T1000 (cell line): ENCODE measurements around the gene EPN3.

Experiments
- DNase-seq: peaks from one replicate; lab custom pipeline; 2025; ENCODE audit warnings: mixed read lengths; lab: John Stamatoyannopoulos, UW

The EPN3 gene

GRCh38 chr17:50534979-50535326, 2.4 kb downstream of the EPN3 start:
- no peak for DNase-seq

GRCh38 chr17:50535407-50535806, 2.9 kb downstream of the EPN3 start:
- no peak for DNase-seq

- DNase-seq, result no peak
Observed at GRCh38 chr17:50536683-50537646, 4.4 kb downstream of the EPN3 start.

DNA sequence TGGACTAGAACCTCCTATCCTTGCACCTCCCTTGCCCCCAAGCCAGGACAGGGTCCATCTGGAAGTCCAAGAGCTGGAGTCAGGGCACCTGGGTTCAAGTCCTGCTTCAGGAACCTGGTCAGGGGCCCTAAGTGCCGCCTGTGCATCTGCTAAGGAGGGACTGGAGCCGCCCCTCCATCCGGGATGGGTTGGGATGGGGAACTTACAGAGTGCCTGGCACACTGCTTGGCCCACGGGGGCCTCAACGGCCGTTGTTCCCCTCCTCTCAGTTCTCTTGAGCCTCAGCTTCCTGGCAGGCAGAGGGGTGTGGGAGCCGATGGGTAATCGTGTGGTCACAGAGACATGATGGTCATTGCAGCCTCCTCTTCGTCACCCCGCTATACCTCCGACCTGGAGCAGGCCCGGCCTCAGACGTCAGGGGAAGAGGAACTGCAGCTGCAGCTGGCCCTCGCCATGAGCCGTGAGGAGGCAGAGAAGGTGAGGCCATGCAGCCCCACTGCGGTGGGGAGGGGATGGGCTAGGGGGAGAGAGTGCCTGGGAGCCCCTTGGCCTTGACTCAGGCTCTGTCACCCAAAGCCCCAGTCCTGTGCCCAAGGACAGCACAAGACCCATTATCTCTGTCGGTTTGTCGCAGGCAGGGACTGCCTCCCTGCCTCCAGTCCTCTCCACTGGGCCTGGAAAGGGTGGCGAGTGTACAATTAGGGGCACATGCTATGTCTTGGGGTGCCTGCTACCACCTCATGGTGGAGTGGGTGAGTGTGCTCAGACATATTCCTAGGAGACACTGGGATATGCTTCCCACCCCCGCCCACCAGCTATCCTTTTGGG, 5.4 kb downstream of the EPN3 start:
- no peak for DNase-seq

DNA sequence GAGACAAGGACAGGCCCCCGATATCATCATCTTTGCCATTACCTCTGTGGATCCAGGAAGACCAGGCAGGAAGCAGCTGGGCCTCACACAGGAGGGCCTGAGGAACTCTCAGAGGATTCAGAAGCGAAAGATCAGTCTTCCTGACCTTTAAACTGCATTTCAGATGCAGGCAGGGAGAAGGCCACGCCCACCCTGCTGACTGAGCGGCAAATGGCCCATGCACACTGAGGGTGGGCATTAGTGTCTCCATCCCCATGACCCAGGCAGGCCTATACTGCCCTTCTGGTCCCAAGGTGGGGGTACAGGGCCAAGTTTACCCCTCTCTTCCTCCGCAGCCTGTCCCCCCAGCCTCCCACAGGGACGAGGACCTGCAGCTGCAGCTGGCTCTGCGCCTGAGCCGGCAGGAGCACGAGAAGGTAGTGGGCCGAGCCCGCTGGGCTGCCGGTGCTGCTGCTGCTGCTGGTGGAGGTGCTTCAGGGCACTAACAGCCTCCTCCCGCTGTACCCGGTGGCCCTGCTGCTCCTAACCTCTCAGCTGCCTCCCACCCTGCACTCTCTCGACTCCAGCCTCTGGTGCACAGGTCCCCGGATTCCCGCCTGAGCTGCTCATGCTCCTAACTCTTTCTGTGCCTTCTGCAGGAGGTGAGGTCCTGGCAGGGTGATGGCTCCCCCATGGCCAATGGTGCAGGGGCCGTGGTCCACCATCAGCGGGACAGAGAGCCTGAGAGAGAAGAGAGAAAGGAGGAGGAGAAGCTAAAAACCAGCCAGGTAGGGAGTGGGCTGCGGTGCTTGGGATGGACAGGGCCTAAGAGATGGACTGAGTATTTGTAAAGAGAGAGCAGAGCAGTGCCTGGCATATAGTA, 6.2 kb downstream of the EPN3 start:
- no peak for DNase-seq

DNA sequence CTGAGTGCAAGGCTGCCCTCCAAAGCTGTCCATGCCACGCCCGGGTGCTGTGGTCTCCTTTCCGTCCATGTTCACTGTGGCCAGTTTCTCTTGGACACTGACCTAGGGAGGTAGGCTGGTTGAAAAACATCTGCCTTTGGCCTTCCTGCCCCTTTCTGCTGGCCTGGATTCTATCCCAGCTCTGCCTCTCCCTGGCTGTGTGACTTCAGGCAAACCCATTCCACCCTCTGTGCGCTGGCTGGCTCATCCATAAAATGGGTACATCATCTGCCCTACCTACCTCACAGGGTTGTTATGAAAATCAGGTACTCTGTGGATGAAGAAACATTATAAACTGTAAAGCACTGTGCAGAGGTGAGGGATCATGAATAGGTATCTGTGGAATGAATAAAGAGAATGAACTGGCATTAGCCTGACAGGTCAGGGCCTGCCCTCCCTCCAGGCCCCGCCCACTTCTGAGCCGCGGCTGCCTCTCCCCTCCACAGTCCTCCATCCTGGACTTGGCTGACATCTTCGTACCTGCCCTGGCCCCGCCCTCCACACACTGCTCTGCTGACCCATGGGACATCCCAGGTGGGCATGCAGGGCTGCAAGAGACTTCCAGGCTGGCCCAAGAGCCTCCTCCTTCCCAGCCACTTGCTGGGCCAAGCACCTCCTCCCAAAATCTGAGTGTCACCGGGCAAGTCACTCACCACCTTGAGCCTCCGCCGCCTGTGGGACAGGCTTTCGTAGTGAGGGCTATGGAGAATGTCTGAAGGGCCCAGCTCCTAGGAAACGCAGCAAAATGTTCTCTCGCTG, 7.4 kb downstream of the EPN3 start:
- DNase-seq, result no peak

DNA sequence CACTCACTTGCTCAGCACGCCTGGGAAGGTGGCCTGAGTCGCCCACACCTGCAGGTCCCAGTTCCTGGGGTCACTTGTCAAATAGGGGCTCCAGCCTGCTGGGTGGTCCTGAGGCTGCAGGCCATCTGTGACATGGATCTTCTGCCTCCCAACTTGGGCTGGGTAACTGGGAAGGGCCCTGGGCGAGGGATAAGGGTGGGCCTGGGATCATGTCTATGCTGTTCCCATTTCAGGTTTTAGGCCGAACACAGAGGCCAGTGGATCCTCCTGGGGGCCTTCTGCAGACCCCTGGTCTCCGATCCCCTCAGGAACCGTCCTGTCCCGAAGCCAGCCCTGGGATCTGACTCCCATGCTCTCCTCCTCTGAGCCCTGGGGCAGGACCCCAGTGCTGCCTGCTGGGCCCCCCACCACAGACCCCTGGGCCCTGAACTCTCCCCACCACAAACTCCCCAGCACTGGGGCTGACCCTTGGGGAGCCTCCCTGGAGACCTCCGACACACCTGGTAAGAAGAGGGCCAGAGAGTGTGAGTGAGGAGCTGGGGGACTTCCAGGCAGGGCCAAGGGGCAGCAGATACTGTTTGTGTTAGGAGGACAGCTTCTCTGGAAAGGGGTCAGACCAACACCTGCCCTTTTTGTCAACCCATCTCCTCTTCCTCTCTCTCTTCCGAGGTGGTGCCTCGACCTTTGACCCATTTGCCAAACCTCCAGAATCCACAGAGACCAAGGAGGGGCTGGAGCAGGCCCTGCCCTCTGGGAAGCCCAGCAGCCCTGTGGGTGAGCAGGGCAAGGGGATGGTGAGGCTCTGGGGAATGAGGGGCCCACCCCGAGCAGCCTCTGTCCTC, 8.2 kb downstream of the EPN3 start:
- no peak for DNase-seq

- DNase-seq, result no peak
Observed at GRCh38 chr17:50541402-50541715, 8.8 kb downstream of the EPN3 start.

- DNase-seq, result peak; percentile 77
Observed at GRCh38 chr17:50541716-50542688, 9.5 kb downstream of the EPN3 start.

DNA sequence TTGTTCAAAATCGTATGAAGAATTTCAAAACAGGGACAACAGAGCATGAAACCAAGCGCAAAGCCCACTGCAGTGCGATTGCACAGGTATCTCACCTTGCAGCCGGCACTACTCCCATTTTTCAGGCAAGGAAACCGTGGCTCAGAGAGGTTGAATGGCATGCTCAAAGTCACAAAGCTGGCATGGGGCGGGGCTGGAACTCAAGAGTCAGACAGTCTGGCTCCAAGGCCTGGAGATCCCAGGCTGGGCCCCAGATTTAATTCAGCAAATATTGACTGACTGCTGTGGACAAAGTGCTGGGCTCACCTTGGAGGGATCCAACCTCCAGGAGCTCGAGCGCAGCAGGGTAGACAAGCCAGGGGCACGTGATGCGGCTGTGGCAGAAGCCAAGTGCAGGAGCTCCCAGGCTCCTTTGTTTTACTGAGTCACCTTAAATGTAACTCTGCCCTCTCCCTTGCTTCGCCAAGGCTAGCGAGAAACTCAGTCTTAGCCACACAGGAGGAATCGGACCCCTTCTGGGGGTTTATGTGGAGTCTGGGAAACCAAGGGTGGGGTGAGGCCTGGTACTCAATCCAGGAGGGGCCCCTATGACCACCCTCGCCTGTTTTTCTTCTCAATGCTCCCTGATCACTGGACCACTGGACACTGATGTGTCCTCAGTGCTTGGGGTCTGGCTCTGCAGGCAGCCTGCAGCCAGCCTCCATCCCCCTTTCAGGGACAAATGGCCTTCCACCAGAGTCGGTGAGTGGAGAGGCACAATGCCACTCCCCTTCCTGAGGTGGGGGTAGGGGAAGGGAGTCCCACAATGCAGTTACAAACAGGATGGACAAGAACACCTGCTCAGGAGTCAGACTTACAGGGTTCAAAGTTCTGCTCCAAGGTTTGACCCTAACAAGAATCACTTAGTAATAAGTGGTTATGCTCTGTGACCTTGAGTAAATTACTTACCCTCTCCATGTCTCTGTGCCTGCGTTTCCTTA, 10.6 kb downstream of the EPN3 start:
- no peak for DNase-seq

GRCh38 chr17:50544516-50544915, 12.0 kb downstream of the EPN3 start:
- no peak for DNase-seq

DNA sequence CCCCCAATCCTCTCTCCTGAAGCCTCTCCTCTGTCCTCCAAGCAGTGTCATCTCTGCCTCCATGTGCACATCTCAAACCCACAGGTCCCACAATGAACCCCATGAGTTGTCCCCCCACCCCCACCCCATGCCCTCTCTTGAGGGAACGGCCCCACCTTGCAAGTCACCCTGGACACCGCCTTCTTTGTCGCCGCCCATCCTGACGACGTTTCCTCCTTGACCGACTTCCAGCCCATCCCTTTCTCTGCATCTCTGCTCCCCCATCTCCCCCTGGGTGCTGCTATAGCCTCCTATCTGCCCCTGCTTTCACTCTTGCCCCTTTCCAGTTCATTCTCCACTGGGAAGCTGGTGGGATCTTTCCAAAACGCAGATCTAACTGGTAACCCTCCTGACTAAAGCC, 12.8 kb downstream of the EPN3 start:
- no peak for DNase-seq

GRCh38 chr17:50546701-50547034, 14.1 kb downstream of the EPN3 start:
- DNase-seq, result no peak

- DNase-seq, result peak; percentile 85
Observed at GRCh38 chr17:50547035-50547735, 14.7 kb downstream of the EPN3 start, which contains the start of gene SPATA20. Gene SPATA20 (plus strand): TSS chr17:50547174. CDS start chr17:50547209, 35 bp downstream.

DNA sequence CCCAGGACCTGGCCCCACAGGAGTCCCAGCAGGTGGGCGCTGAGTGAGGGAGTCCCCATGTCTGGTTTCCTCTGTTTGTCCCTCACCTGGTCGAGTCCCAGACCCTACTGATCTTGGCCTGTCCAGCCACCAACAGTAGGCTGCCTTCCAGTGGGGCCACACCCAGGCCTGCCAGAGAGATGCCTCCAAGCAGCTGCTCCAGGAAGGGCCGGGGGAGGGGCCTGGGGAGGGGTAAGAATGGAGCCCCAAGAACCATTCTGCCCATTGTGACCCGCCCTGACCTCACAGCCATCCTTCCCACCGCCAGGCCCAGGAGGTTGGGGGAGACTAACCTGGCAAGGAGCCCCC, 15.2 kb downstream of the EPN3 start:
- no peak for DNase-seq

DNA sequence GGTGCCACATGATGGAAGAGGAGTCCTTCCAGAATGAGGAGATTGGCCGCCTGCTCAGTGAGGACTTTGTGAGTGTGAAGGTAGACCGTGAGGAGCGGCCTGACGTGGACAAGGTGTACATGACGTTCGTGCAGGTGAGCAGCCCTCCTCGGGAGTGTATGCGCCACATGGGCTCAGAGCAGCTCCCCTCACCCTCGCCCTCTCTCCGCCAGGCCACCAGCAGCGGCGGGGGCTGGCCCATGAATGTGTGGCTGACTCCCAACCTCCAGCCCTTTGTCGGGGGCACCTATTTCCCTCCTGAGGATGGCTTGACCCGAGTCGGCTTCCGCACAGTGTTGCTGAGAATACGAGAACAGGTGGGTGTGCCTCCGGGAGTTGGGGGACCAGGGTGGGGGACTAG, 16.3 kb downstream of the EPN3 start:
- no peak for DNase-seq

- DNase-seq, result no peak
Observed at GRCh38 chr17:50549256-50549941, 16.9 kb downstream of the EPN3 start.
